Keratinocyte (primary cell): ENCODE measurements around the gene DIP2C. TPM values are rescaled to one million over a fixed set of nuclear protein-coding genes. Genes with fewer than 3 reads are reported as not detected.
"Not testable (repeated sequence)": the region's sequence is repeated elsewhere in the genome, so short reads cannot be mapped to it uniquely, and the experiment has no call there.

Source experiments
- DNase-seq: peaks from one replicate; pipeline ENCODE4 v3.0.0-alpha.2; 2011; ENCODE audit warnings: low read depth, missing footprints, low spot score
- FAIRE-seq: peaks from 2 replicates; lab custom pipeline; 2011; peaks lifted over from hg19 to GRCh38; lab: Jason Lieb, UNC
- H2AFZ ChIP-seq: 2 replicates; pipeline ENCODE4 v1.6.0; 2012; ENCODE audit warnings: low read length, control low read depth, inconsistent platforms; ENCODE audit not compliant: control insufficient read depth
- H3K27ac ChIP-seq: 2 replicates; pipeline ENCODE4 v1.5.1; 2011; ENCODE audit warnings: low read length; ENCODE audit not compliant: control insufficient read depth, insufficient read depth
- H3K27me3 ChIP-seq: 3 replicates; pipeline ENCODE4 v1.6.0; 2011; ENCODE audit warnings: low read length; ENCODE audit not compliant: control insufficient read depth, insufficient read depth; ENCODE audit errors: extremely low read depth
- H3K36me3 ChIP-seq, 2 experiments: 2 replicates in 1 of 2; 3 replicates in 1 of 2; pipeline ENCODE4 v1.5.1; 2011; ENCODE audit warnings: low read length in 2 of 2, mild to moderate bottlenecking in 1 of 2; ENCODE audit not compliant: control insufficient read depth in 2 of 2, insufficient read depth in 2 of 2; ENCODE audit errors: extremely low read depth in 1 of 2
- H3K4me1 ChIP-seq: 3 replicates; pipeline ENCODE4 v1.5.1; 2011; ENCODE audit warnings: low read length; ENCODE audit not compliant: control insufficient read depth, insufficient read depth; ENCODE audit errors: extremely low read depth
- H3K4me2 ChIP-seq: 3 replicates; pipeline ENCODE4 v1.6.0; 2011; ENCODE audit warnings: low read depth, low read length; ENCODE audit not compliant: control insufficient read depth, insufficient read depth; ENCODE audit errors: extremely low read depth
- H3K4me3 ChIP-seq, 3 experiments: fragments of 200-600 bp in 1 of 3; sonication (generic) in 1 of 3; 2 replicates in 2 of 3; 3 replicates in 1 of 3; pipeline ENCODE4 v1.5.1; 2011 to 2016; ENCODE audit warnings: low read length in 3 of 3, mild to moderate bottlenecking in 3 of 3, control low read depth in 2 of 3, inconsistent platforms in 1 of 3, low read depth in 1 of 3, mixed read lengths in 1 of 3, mixed run types in 1 of 3, moderate library complexity in 1 of 3; ENCODE audit not compliant: control insufficient read depth in 2 of 3, insufficient read depth in 2 of 3; ENCODE audit errors: extremely low read depth in 1 of 3
- H3K79me2 ChIP-seq: 2 replicates; pipeline ENCODE4 v1.6.0; 2012; ENCODE audit warnings: low read length; ENCODE audit not compliant: control insufficient read depth, insufficient read depth
- H3K9ac ChIP-seq: 3 replicates; pipeline ENCODE4 v1.6.0; 2011; ENCODE audit warnings: low read length; ENCODE audit not compliant: control insufficient read depth, insufficient read depth; ENCODE audit errors: extremely low read depth
- H3K9me1 ChIP-seq: 3 replicates; pipeline ENCODE4 v1.6.0; 2011; ENCODE audit warnings: low read length; ENCODE audit not compliant: control insufficient read depth, insufficient read depth; ENCODE audit errors: extremely low read depth
- H3K9me3 ChIP-seq: 2 replicates; pipeline ENCODE4 v1.5.1; 2012; ENCODE audit warnings: low read depth, low read length; ENCODE audit not compliant: control insufficient read depth
- H4K20me1 ChIP-seq: 3 replicates; pipeline ENCODE4 v1.6.0; 2011; ENCODE audit warnings: low read length; ENCODE audit not compliant: control insufficient read depth, insufficient read depth; ENCODE audit errors: extremely low read depth
- CTCF ChIP-seq, 3 experiments: IDR thresholded peaks in 1 of 3; conservative IDR thresholded peaks in 1 of 3; optimal IDR thresholded peaks in 1 of 3; 2 replicates in 2 of 3; 3 replicates in 1 of 3; pipeline versions ENCODE3 to v1.5.1; 2011; ENCODE audit warnings: low read length in 3 of 3, mild to moderate bottlenecking in 3 of 3, moderate library complexity in 2 of 3, control low read depth in 1 of 3, inconsistent platforms in 1 of 3; ENCODE audit not compliant: insufficient read depth in 2 of 3; ENCODE audit errors: extremely low read depth in 1 of 3
- EZH2 ChIP-seq: IDR thresholded peaks from one replicate; pipeline ENCODE4 v1.6.1; 2012; ENCODE audit warnings: inconsistent platforms, mild to moderate bottlenecking, low read length, moderate library complexity
- dilution Hi-C: fragments of 300-500 bp; cut with MboI; formaldehyde crosslinking; loops from one replicate; pipeline ENCODE4 v1.7.0; 2020; ENCODE audit warnings: low sequenced_read_pairs; ENCODE audit not compliant: extremely low pct_ligation_motif_present
- polyA plus RNA-seq, 5 experiments: library from polyadenylated mRNA; depleted of rRNA in 3 of 5; stranded (reverse) in 3 of 5; stranded (forward) in 1 of 5; unstranded in 1 of 5; fragments of >200 nt; gene quantifications; 1 replicate in 1 of 5; 2 replicates in 3 of 5; 3 replicates in 1 of 5; pipeline versions ENCODE4 v1.2.1 to v1.2.3, GENCODE V29; 2011 to 2012; ENCODE audit warnings: missing spikeins in 2 of 5, low read depth in 1 of 5, low replicate concordance in 1 of 5

The DIP2C gene
- polyA plus RNA-seq, 1 donor (not counting 4 experiments of a cell fraction or from before 2014, with no cell fraction given): 1.3 TPM

- Histone ChIP-seq H3K36me3 (no peaks in the 10 kb centered on the region), H3K9me1 (no peaks in the 10 kb centered on the region), H3K4me1 (no peaks in the 10 kb centered on the region), H3K9me3 (no peaks in the 10 kb centered on the region), H2AFZ (no peak overlapping the region), H3K4me3 (no peak overlapping the region), H3K27ac (no peak overlapping the region), H3K27me3 (no peaks in the 10 kb centered on the region), H4K20me1 (no peaks in the 10 kb centered on the region), H3K4me2 (no peak overlapping the region), H3K9ac (no peak overlapping the region), H3K79me2 (peaks cover 3% of the 10 kb centered on the region)
- TF ChIP-seq EZH2 (no peak), CTCF (optimal IDR thresholded peaks at IDR 0.05 in 1 of 3, IDR thresholded peaks at IDR 0.05 in 1 of 3, conservative IDR thresholded peaks at IDR 0.05 in 1 of 3; ENCODE audit: extremely low read depth in 1 of 3, insufficient read depth in 2 of 3, low read length in 3 of 3) (no peak)
- dilution Hi-C loops: no loop called here
- FAIRE-seq (no peak), DNase-seq (no peak)
Measured at GRCh38 chr10:660413-660969, 29.0 kb downstream of the DIP2C start.

GRCh38 chr10:659688-660141, 29.8 kb downstream of the DIP2C start:
- no peaks in the 10 kb centered on the region for H4K20me1 ChIP-seq
- H3K9me3 ChIP-seq: no peaks in the 10 kb centered on the region
- no peak overlapping the region for H3K4me2 ChIP-seq
- TF ChIP-seq CTCF (optimal IDR thresholded peaks at IDR 0.05 in 1 of 3, IDR thresholded peaks at IDR 0.05 in 1 of 3, conservative IDR thresholded peaks at IDR 0.05 in 1 of 3; ENCODE audit: extremely low read depth in 1 of 3, insufficient read depth in 2 of 3, low read length in 3 of 3): no peak
- TF ChIP-seq EZH2: no peak
- H3K79me2 ChIP-seq: peaks cover 3% of the 10 kb centered on the region
- FAIRE-seq: no peak
- no peaks in the 10 kb centered on the region for H3K36me3 ChIP-seq
- H2AFZ ChIP-seq: no peak overlapping the region
- no peak overlapping the region for H3K27ac ChIP-seq
- no peak for DNase-seq
- H3K9me1 ChIP-seq: no peaks in the 10 kb centered on the region
- no peak overlapping the region for H3K4me3 ChIP-seq
- no peaks in the 10 kb centered on the region for H3K27me3 ChIP-seq
- H3K4me1 ChIP-seq: no peaks in the 10 kb centered on the region
- dilution Hi-C loops: no loop called here
- H3K9ac ChIP-seq: no peak overlapping the region

GRCh38 chr10:657816-658350, 31.6 kb downstream of the DIP2C start:
- H3K4me2 ChIP-seq, H3K9me3 ChIP-seq, H3K9me1 ChIP-seq, H2AFZ ChIP-seq, H4K20me1 ChIP-seq, H3K27me3 ChIP-seq, FAIRE-seq, H3K4me3 ChIP-seq, H3K36me3 ChIP-seq, H3K4me1 ChIP-seq, DNase-seq, H3K79me2 ChIP-seq, H3K9ac ChIP-seq, H3K27ac ChIP-seq, dilution Hi-C loops: not testable (repeated sequence)
